HL-60 (cell line): Measurements from ENCODE around the gene DCTPP1.

ENCODE experiments used
- DNase-seq, 2 experiments: peaks; one replicate each; pipeline ENCODE4 v3.0.0-alpha.2; 2010 to 2020; ENCODE audit warnings: low read depth in 1 of 2, low spot score in 1 of 2
- H3K27ac ChIP-seq: fragments of 250-450 bp; sonication (Bioruptor Pico); replicated peaks from 2 replicates; pipeline ENCODE4 v1.5.1; 2020; ENCODE audit warnings: mild to moderate bottlenecking, moderate library complexity
- H3K27me3 ChIP-seq: fragments of 250-450 bp; sonication (Bioruptor Pico); 2 replicates; pipeline ENCODE4 v1.5.1; 2021; ENCODE audit warnings: mild to moderate bottlenecking, moderate library complexity; ENCODE audit not compliant: insufficient read depth, poor library complexity, severe bottlenecking
- H3K4me3 ChIP-seq: replicated peaks from 2 replicates; pipeline ENCODE4 v1.5.1; 2011; ENCODE audit warnings: mild to moderate bottlenecking, control low read depth, low read length; ENCODE audit not compliant: insufficient read depth
- GABPA ChIP-seq: IDR thresholded peaks from 2 replicates; pipeline ENCODE4 v1.6.1; 2012; ENCODE audit warnings: low read depth
- POLR2AphosphoS5 ChIP-seq: IDR thresholded peaks from 2 replicates; pipeline ENCODE4 v1.6.1; 2012; ENCODE audit warnings: low read depth
- SPI1 ChIP-seq: IDR thresholded peaks from 2 replicates; pipeline ENCODE4 v1.6.1; 2012; ENCODE audit warnings: low read depth, mild to moderate bottlenecking, borderline replicate concordance
- TF ChIP-seq, protein P1 (sequence below): IDR thresholded peaks from 2 replicates; pipeline ENCODE4 v1.6.1; 2012; ENCODE audit warnings: low read depth; ENCODE audit not compliant: insufficient replicate concordance
- TF ChIP-seq, protein P2 (sequence below): IDR thresholded peaks from one replicate; pipeline ENCODE4 v1.5.1; 2011; ENCODE audit warnings: low read length, control low read depth, inconsistent platforms; ENCODE audit not compliant: insufficient read depth

The DCTPP1 gene

DNA sequence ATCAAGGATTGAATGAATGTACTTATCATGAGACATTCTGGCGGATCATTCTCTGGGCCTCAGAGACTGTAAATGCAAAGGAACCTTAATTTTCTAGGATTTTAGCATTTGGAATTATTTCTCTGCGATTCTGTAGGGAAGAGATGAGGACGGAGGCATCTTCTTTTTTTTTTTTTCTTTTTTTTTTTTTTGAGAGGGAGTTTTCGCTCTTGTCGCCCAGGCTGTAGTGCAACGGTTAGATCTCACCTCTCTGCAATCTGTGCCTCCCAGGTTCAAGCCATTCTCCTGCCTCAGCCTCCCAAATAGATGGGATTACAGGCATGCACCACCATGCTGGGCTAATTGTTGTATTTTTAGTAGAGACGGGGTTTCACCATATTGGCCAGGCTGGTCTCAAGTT, 44.9 kb upstream of the DCTPP1 start:
- Histone ChIP-seq H3K4me3 (peak overlapping the region; percentile 77), H3K27ac (peak overlapping the region; percentile 83)
- DNase-seq = no peak

DNA sequence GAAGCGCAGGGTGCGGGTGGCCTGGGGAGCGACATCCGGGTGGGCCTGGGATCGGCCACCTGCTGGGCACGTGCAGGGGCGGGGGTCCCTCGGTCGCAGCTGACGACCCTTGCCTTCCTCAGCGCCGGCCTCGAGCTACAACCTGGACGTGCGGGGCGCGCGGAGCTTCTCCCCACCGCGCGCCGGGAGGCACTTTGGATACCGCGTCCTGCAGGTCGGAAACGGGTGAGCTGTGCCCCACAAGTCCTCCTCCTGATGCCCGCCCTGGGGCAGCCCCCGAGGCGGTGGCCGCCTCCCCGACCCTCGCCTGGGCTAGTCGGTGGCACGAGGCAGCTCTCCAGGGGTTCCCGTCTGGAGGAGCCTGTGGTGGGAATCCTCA, 44.2 kb upstream of the DCTPP1 start:
- Histone ChIP-seq H3K27ac (peak overlapping the region; percentile 83), H3K4me3 (peak overlapping the region; percentile 77), H3K27me3 (no peaks in the 10 kb centered on the region)
- TF ChIP-seq, protein P1, sequence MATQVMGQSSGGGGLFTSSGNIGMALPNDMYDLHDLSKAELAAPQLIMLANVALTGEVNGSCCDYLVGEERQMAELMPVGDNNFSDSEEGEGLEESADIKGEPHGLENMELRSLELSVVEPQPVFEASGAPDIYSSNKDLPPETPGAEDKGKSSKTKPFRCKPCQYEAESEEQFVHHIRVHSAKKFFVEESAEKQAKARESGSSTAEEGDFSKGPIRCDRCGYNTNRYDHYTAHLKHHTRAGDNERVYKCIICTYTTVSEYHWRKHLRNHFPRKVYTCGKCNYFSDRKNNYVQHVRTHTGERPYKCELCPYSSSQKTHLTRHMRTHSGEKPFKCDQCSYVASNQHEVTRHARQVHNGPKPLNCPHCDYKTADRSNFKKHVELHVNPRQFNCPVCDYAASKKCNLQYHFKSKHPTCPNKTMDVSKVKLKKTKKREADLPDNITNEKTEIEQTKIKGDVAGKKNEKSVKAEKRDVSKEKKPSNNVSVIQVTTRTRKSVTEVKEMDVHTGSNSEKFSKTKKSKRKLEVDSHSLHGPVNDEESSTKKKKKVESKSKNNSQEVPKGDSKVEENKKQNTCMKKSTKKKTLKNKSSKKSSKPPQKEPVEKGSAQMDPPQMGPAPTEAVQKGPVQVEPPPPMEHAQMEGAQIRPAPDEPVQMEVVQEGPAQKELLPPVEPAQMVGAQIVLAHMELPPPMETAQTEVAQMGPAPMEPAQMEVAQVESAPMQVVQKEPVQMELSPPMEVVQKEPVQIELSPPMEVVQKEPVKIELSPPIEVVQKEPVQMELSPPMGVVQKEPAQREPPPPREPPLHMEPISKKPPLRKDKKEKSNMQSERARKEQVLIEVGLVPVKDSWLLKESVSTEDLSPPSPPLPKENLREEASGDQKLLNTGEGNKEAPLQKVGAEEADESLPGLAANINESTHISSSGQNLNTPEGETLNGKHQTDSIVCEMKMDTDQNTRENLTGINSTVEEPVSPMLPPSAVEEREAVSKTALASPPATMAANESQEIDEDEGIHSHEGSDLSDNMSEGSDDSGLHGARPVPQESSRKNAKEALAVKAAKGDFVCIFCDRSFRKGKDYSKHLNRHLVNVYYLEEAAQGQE = no peak
- TF ChIP-seq GABPA = no peak
- no peak for TF ChIP-seq SPI1
- TF ChIP-seq, protein P2, sequence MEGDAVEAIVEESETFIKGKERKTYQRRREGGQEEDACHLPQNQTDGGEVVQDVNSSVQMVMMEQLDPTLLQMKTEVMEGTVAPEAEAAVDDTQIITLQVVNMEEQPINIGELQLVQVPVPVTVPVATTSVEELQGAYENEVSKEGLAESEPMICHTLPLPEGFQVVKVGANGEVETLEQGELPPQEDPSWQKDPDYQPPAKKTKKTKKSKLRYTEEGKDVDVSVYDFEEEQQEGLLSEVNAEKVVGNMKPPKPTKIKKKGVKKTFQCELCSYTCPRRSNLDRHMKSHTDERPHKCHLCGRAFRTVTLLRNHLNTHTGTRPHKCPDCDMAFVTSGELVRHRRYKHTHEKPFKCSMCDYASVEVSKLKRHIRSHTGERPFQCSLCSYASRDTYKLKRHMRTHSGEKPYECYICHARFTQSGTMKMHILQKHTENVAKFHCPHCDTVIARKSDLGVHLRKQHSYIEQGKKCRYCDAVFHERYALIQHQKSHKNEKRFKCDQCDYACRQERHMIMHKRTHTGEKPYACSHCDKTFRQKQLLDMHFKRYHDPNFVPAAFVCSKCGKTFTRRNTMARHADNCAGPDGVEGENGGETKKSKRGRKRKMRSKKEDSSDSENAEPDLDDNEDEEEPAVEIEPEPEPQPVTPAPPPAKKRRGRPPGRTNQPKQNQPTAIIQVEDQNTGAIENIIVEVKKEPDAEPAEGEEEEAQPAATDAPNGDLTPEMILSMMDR = no peak
- TF ChIP-seq POLR2AphosphoS5 = no peak
- no peak for DNase-seq

More for the DNA sequence above, 44.9 kb upstream of the DCTPP1 start:
- H3K27me3 ChIP-seq = no peaks in the 10 kb centered on the region
- TF ChIP-seq POLR2AphosphoS5 (no peak), SPI1 (no peak), GABPA (no peak)
- TF ChIP-seq, protein P2 = no peak
- TF ChIP-seq, protein P1 = no peak

DNA sequence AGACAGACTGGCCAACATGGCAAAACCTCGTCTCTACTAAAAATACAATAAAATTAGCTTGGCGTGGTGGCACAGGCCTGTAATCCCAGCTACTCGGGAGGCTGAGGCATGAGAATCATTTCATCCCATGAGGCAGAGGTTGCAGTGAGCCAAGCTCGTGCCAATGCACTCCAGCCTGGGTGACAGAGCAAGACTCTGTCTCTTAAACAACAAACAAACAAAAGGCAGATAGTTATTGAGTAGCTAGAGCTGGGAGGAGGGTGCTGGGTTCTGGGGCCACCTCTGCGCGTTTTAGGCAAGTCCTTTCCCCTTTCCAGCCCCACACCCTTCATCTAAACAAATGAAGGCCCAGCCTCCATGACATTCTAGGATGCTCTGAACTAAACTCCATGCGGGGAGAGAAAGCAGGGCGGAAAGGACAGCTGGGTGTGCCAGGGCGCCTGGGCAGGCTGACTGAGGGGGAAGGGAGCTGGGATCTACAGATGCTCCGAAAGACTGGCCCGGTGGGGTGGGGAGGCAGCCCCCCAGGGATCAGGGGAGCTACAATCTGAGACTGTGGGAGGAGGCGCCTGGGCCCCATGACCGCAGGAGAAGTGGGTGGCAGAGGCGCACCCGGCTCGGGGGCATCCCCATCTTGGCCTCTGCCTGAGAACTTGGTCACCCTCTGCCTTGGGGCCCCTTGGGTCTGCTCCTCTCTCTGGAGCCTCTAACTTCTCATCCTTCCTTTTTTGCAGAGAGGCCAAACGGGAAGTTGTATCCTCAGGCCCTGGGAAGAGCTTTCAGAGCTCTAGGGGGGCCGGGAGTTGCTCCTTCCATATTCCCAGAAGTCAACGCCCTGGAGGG, 43.6 kb upstream of the DCTPP1 start:
- Histone ChIP-seq H3K27me3 (no peaks in the 10 kb centered on the region), H3K4me3 (peak overlapping the region; percentile 77), H3K27ac (peak overlapping the region; percentile 83)
- DNase-seq = peak; percentile 76 to 78
- TF ChIP-seq, protein P2 = no peak
- TF ChIP-seq POLR2AphosphoS5 (peak; percentile 46; the same call in 1 of the 2 replicates), GABPA (0 out of 2 replicates have a peak, but pooled peaks have one; percentile 11), SPI1 (peak; percentile 16; the same call in 1 of the 2 replicates)
- TF ChIP-seq, protein P1 = no peak
